Dermis microvascular lymphatic vessel endothelial cell (primary cell): Measurements from ENCODE around the gene LOXL4. TPM values are rescaled to one million over a fixed set of nuclear protein-coding genes. Genes with fewer than 3 reads are reported as not detected.

Source experiments
- DNase-seq, 2 donors: peaks; one replicate each; pipeline versions ENCODE4 v3.0.0 to v3.0.0-alpha.2; 2010; ENCODE audit warnings: low read depth in 2 of 2
- total RNA-seq: library from RNA; depleted of rRNA; stranded (reverse); fragments of >200 nt; gene quantifications from 2 replicates; pipeline ENCODE4 v1.2.1, GENCODE V29; 2014

LOXL4 gene
- total RNA-seq, 1 donor from 2014 or later = 0.51 TPM

- no peak for DNase-seq
These were observed 2.3 kb downstream of the LOXL4 start for GRCh38 chr10:98265403-98266378.

GRCh38 chr10:98264378-98265065 is 3.5 kb downstream of the LOXL4 start:
- DNase-seq = no peak

GRCh38 chr10:98263088-98263487 is 4.9 kb downstream of the LOXL4 start:
- no peak for DNase-seq

GRCh38 chr10:98262571-98262970 is 5.4 kb downstream of the LOXL4 start:
- peak; percentile 44 to 55 for DNase-seq

GRCh38 chr10:98261436-98262277 is 6.3 kb downstream of the LOXL4 start:
- DNase-seq = no peak

- no peak for DNase-seq
These were observed 7.2 kb downstream of the LOXL4 start for GRCh38 chr10:98260752-98261151.

- no peak for DNase-seq
These were observed 7.6 kb downstream of the LOXL4 start for GRCh38 chr10:98260350-98260749.

GRCh38 chr10:98259606-98260315 is 8.2 kb downstream of the LOXL4 start:
- DNase-seq = no peak

GRCh38 chr10:98258683-98259454 is 9.1 kb downstream of the LOXL4 start:
- no peak for DNase-seq

GRCh38 chr10:98257961-98258360 is 10.0 kb downstream of the LOXL4 start:
- DNase-seq = no peak

- no peak for DNase-seq
These were observed 10.8 kb downstream of the LOXL4 start for GRCh38 chr10:98257198-98257597.

GRCh38 chr10:98256692-98257091 is 11.3 kb downstream of the LOXL4 start:
- no peak for DNase-seq

GRCh38 chr10:98255146-98255877 is 12.7 kb downstream of the LOXL4 start:
- DNase-seq = no peak

- DNase-seq = no peak
These were observed 13.6 kb downstream of the LOXL4 start for GRCh38 chr10:98254234-98254974.

GRCh38 chr10:98253499-98253898 is 14.5 kb downstream of the LOXL4 start:
- no peak for DNase-seq

- no peak for DNase-seq
These were observed 15.5 kb downstream of the LOXL4 start for GRCh38 chr10:98252464-98252863.

GRCh38 chr10:98251399-98251798 is 16.6 kb downstream of the LOXL4 start:
- no peak for DNase-seq

GRCh38 chr10:98249134-98249533 is 18.9 kb downstream of the LOXL4 start:
- no peak for DNase-seq

GRCh38 chr10:98248018-98248417 is 20.0 kb downstream of the LOXL4 start:
- no peak for DNase-seq
